B cell (primary cell): ENCODE results near the gene WNK1. TPM values are rescaled to one million over a fixed set of nuclear protein-coding genes. Genes with fewer than 3 reads are reported as not detected.

Experiments
- ATAC-seq: fragments of 200-7000 bp; cut with Tn5 transposase; one replicate; pipeline ENCODE4 v1.10.0; 2021; ENCODE audit warnings: low read depth, mild to moderate bottlenecking, moderate number of reproducible peaks, moderate library complexity
- CTCF ChIA-PET: fragments of 350-600 bp; sonication (Branson Sonifier 250); formaldehyde crosslinking; loops from one replicate; lab custom pipeline; 2021; ENCODE audit warnings: antibody characterized with exemption, inconsistent platforms; lab: Charles Lee
- POLR2A ChIA-PET: fragments of 350-600 bp; sonication (Branson Sonifier 250); formaldehyde crosslinking; loops from one replicate; lab custom pipeline; 2021; ENCODE audit warnings: antibody characterized with exemption; lab: Charles Lee
- DNase-seq: peaks from one replicate; pipeline ENCODE4 v3.0.0; 2013
- H2AFZ ChIP-seq: 2 replicates; pipeline ENCODE4 v1.6.1; 2012; ENCODE audit warnings: mild to moderate bottlenecking, low read depth, low read length; ENCODE audit not compliant: insufficient read depth, poor library complexity, severe bottlenecking
- H3K27ac ChIP-seq, 2 donors: 1 replicate in 1 of 2; 2 replicates in 1 of 2; pipeline ENCODE4 v1.5.1; 2012 to 2013; ENCODE audit warnings: low read length in 2 of 2, mild to moderate bottlenecking in 2 of 2, moderate library complexity in 1 of 2
- H3K27me3 ChIP-seq, 4 experiments: fragments of 200-600 bp in 1 of 4; sonication (generic) in 1 of 4; replicated peaks in 1 of 4; 1 replicate in 2 of 4; 2 replicates in 2 of 4; pipeline versions ENCODE4 v1.6.1 to v1.7.0; 2013 to 2016; ENCODE audit warnings: low read length in 3 of 4, mild to moderate bottlenecking in 2 of 4, mixed read lengths in 1 of 4, moderate library complexity in 1 of 4; ENCODE audit not compliant: insufficient read depth in 4 of 4, control insufficient read depth in 3 of 4; ENCODE audit errors: control extremely low read depth in 1 of 4
- H3K36me3 ChIP-seq, 2 experiments: replicated peaks in 1 of 2; 1 replicate in 1 of 2; 2 replicates in 1 of 2; pipeline versions ENCODE4 v1.6.1 to v1.7.1; 2013; ENCODE audit warnings: low read length in 1 of 2; ENCODE audit not compliant: insufficient read depth in 2 of 2, control insufficient read depth in 1 of 2; ENCODE audit errors: control extremely low read depth in 1 of 2, extremely low read depth in 1 of 2
- H3K4me1 ChIP-seq, 2 donors: fragments of 200-600 bp in 1 of 2; sonication (generic) in 1 of 2; 1 replicate in 1 of 2; 2 replicates in 1 of 2; pipeline versions ENCODE4 v1.5.1 to v1.6.1; 2013 to 2017; ENCODE audit warnings: low read length in 2 of 2; ENCODE audit not compliant: control insufficient read depth in 2 of 2, insufficient read depth in 2 of 2
- H3K4me2 ChIP-seq: replicated peaks from 2 replicates; pipeline ENCODE3; 2012; ENCODE audit warnings: mild to moderate bottlenecking, low read depth, low read length; ENCODE audit not compliant: poor library complexity, severe bottlenecking
- H3K4me3 ChIP-seq, 5 experiments: fragments of 200-600 bp in 1 of 5; sonication (generic) in 1 of 5; 1 replicate in 3 of 5; 2 replicates in 2 of 5; pipeline versions ENCODE4 v1.5.1 to v1.7.0; 2011 to 2016; ENCODE audit warnings: low read length in 4 of 5, mild to moderate bottlenecking in 4 of 5, low read depth in 2 of 5, control low read depth in 1 of 5, moderate library complexity in 1 of 5; ENCODE audit not compliant: insufficient read depth in 1 of 5; ENCODE audit errors: control extremely low read depth in 1 of 5, extremely low read depth in 1 of 5
- H3K79me2 ChIP-seq: fragments of 200-600 bp; sonication (generic); one replicate; pipeline ENCODE4 v1.6.0; 2016; ENCODE audit warnings: low read length; ENCODE audit not compliant: control insufficient read depth, insufficient read depth
- H3K9ac ChIP-seq: fragments of 200-600 bp; sonication (generic); 2 replicates; pipeline ENCODE4 v1.6.1; 2017; ENCODE audit warnings: mild to moderate bottlenecking, low read length, moderate library complexity
- H3K9me3 ChIP-seq, 3 donors: one replicate each; pipeline versions ENCODE4 v1.6.1 to v1.7.1; 2013; ENCODE audit warnings: low read length in 2 of 3; ENCODE audit not compliant: control insufficient read depth in 2 of 3, insufficient read depth in 1 of 3; ENCODE audit errors: control extremely low read depth in 1 of 3
- H4K20me1 ChIP-seq: 2 replicates; pipeline ENCODE4 v1.6.0; 2012; ENCODE audit warnings: mild to moderate bottlenecking, low read length; ENCODE audit not compliant: insufficient read depth, control insufficient read depth, poor library complexity, severe bottlenecking
- H3K27ac Mint-ChIP-seq: one replicate; pipeline ENCODE4 v1.8.0; 2021; ENCODE audit warnings: mixed read lengths
- H3K27me3 Mint-ChIP-seq: one replicate; pipeline ENCODE4 v1.8.0; 2021; ENCODE audit warnings: mixed read lengths
- H3K4me1 Mint-ChIP-seq: one replicate; pipeline ENCODE4 v1.8.0; 2021; ENCODE audit warnings: mixed read lengths
- H3K4me3 Mint-ChIP-seq: one replicate; pipeline ENCODE4 v1.8.0; 2021; ENCODE audit warnings: mixed read lengths
- H3K9me3 Mint-ChIP-seq: one replicate; pipeline ENCODE4 v1.8.0; 2022; ENCODE audit warnings: mixed read lengths; ENCODE audit not compliant: insufficient read depth
- CTCF ChIP-seq: fragments of 200-600 bp; IDR thresholded peaks from one replicate; pipeline ENCODE4 v1.8.0; 2022; ENCODE audit warnings: antibody characterized with exemption, mild to moderate bottlenecking
- EZH2 ChIP-seq: IDR thresholded peaks from 2 replicates; pipeline ENCODE4 v1.6.1; 2012; ENCODE audit warnings: borderline replicate concordance, low read depth, mild to moderate bottlenecking, moderate library complexity, low read length; ENCODE audit not compliant: insufficient read depth, poor library complexity, severe bottlenecking
- WGBS: methylation state at CpG from one replicate; pipeline ENCODE4 v1.1.5; 2013; ENCODE audit warnings: missing lambda C conversion rate; ENCODE audit not compliant: insufficient coverage; 5-methylcytosine and 5-hydroxymethylcytosine counted together
- intact Hi-C: fragments of 100-400 bp; cut with micrococcal nuclease; formaldehyde crosslinking; loops from one replicate; pipeline ENCODE4 v1.10.0; 2022
- polyA plus RNA-seq: library from polyadenylated mRNA; depleted of rRNA; stranded (reverse); fragments of >200 nt; gene quantifications from 2 replicates; pipeline ENCODE4 v1.2.3, GENCODE V29; 2012
- total RNA-seq, 2 donors: library from RNA; stranded (reverse); fragments of 120-200 nt in 1 of 2; gene quantifications; 1 replicate in 1 of 2; 2 replicates in 1 of 2; pipeline versions ENCODE4 v1.2.3 to v1.2.4, GENCODE V29; 2013 to 2022

Gene WNK1
- total and polyA plus RNA-seq, 2 donors (not counting 1 experiment from before 2014, with no cell fraction given), result 43.9 to 188 TPM

- H3K9me3 Mint-ChIP-seq, result no peaks in the 10 kb centered on the region
- H3K27ac Mint-ChIP-seq, result peak overlapping the region; percentile 38
- ChIA-PET POLR2A (no interaction called here), CTCF (interaction anchor here (0.9 kb wide), 1 partner anchor 186 kb away, joined by 4 read pairs; no protein-coding TSS in a partner anchor)
- Histone ChIP-seq H3K27ac (no peak overlapping the region), H3K79me2 (peaks cover 97% of the 10 kb centered on the region), H3K36me3 (no peaks in the 10 kb centered on the region), H3K9me3 (no peaks in the 10 kb centered on the region), H3K4me1 (peaks cover 21 to 33% of the 10 kb centered on the region in 2 donors), H3K9ac (no peak overlapping the region), H3K4me3 (no peak overlapping the region), H3K27me3 (no peaks in the 10 kb centered on the region), H3K4me2 (no peak overlapping the region), H2AFZ (no peak overlapping the region), H4K20me1 (peaks cover 64% of the 10 kb centered on the region)
- H3K4me1 Mint-ChIP-seq, result peaks cover 57% of the 10 kb centered on the region
- intact Hi-C loops, result no loop called here
- H3K4me3 Mint-ChIP-seq, result no peak overlapping the region
- DNase-seq, result no peak
- H3K27me3 Mint-ChIP-seq, result no peaks in the 10 kb centered on the region
- ATAC-seq, result no peak
- TF ChIP-seq EZH2 (no peak), CTCF (no peak)
Measured at GRCh38 chr12:800401-800800, 48.0 kb downstream of the WNK1 start.

- Histone ChIP-seq H2AFZ (no peak overlapping the region), H3K9ac (no peak overlapping the region), H3K36me3 (no peaks in the 10 kb centered on the region), H3K4me2 (no peak overlapping the region), H4K20me1 (peaks cover 53% of the 10 kb centered on the region), H3K4me3 (no peak overlapping the region), H3K27me3 (no peaks in the 10 kb centered on the region), H3K4me1 (peaks cover 23 to 32% of the 10 kb centered on the region in 2 donors), H3K9me3 (no peaks in the 10 kb centered on the region), H3K27ac (no peak overlapping the region), H3K79me2 (peaks cover 98% of the 10 kb centered on the region)
- POLR2A ChIA-PET, result no interaction called here
- intact Hi-C loops, result no loop called here
- ATAC-seq, result no peak
- no peak for TF ChIP-seq EZH2
- no peak for TF ChIP-seq CTCF
- Mint-ChIP-seq H3K4me1 (peaks cover 58% of the 10 kb centered on the region), H3K4me3 (peak overlapping the region; percentile 45), H3K9me3 (no peaks in the 10 kb centered on the region), H3K27ac (no peak overlapping the region), H3K27me3 (no peaks in the 10 kb centered on the region)
- no CpG with 5 or more reads among the region's 3 CpGs for WGBS
- CTCF ChIA-PET, result interaction anchor here (1.0 kb wide), 3 partner anchors 47 to 232 kb away, joined by 3 read pairs; no protein-coding TSS in a partner anchor
- no peak for DNase-seq
Measured at GRCh38 chr12:802242-803120, 50.1 kb downstream of the WNK1 start.
